ENCODE results near the gene SERPINA3.

Gene SERPINA3

DNA sequence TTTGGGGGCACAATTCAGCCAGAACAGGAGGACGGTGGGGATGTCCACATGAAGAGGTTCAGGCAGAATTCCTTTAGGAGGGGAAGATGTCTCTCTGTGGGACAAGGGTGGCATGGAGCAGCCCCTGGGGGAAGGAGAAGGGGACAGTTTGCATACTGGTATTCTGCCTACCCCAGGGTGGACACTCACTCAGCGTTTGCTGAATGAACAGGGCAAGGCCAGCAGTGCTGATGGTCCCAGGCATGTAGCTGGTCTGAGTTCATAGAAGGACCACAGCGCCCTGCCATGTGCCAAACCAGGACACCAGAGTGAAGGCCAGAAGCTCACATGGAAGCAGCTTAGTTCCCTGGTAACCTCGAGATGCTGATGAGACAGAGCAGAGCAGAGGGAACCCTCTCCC lies 25.6 kb upstream of the SERPINA3 start:
- TF ChIP-seq, protein P1, sequence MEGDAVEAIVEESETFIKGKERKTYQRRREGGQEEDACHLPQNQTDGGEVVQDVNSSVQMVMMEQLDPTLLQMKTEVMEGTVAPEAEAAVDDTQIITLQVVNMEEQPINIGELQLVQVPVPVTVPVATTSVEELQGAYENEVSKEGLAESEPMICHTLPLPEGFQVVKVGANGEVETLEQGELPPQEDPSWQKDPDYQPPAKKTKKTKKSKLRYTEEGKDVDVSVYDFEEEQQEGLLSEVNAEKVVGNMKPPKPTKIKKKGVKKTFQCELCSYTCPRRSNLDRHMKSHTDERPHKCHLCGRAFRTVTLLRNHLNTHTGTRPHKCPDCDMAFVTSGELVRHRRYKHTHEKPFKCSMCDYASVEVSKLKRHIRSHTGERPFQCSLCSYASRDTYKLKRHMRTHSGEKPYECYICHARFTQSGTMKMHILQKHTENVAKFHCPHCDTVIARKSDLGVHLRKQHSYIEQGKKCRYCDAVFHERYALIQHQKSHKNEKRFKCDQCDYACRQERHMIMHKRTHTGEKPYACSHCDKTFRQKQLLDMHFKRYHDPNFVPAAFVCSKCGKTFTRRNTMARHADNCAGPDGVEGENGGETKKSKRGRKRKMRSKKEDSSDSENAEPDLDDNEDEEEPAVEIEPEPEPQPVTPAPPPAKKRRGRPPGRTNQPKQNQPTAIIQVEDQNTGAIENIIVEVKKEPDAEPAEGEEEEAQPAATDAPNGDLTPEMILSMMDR (IDR thresholded peaks at IDR 0.05; ENCODE audit: low read depth, low read length): no peak
- H3K4me3 ChIP-seq (ENCODE audit: low read depth, low read length): no peak overlapping the region

DNA sequence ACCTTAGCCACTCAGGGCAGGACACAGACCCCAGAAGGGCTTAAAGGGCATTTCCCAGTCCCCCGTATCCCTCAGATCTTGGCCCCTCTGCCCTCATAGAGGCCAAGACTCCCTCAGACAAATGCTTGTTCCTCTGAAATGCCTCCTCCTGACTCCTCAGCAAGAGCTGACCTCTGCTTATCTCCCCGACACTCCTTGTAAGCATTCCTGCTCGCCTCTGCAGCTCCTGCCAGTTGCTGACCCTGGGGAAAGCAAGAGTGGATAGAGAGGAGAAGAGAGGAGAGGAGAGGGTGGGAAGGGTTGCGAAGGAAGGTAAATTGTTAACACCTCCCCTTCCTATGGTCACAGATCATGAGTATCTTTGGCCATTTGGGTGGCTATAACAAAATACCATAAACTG lies 23.9 kb upstream of the SERPINA3 start:
- TF ChIP-seq, protein P1 (IDR thresholded peaks at IDR 0.05; ENCODE audit: low read depth, low read length): no peak
- no peak overlapping the region for H3K4me3 ChIP-seq (ENCODE audit: low read depth, low read length)

DNA sequence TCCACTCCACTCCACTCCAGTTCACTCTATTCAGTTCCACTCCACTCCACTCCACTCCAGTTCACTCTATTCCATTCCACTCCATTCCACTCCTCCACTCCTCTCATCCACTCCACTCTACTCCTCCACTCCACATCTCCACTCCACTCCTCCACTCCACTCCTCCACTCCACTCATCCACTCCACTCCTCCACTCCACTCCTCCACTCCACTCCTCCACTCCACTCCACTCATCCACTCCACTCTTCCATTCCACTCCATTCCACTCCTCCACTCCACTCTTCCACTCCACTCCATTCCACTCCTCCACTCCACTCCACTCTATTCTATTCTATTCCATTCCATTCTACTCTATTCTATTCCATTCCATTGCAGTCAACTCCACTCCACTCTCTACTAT lies 21.1 kb upstream of the SERPINA3 start:
- H3K4me3 ChIP-seq (ENCODE audit: low read depth, low read length): no peak overlapping the region
- TF ChIP-seq, protein P1 (IDR thresholded peaks at IDR 0.05; ENCODE audit: low read depth, low read length): no peak

DNA sequence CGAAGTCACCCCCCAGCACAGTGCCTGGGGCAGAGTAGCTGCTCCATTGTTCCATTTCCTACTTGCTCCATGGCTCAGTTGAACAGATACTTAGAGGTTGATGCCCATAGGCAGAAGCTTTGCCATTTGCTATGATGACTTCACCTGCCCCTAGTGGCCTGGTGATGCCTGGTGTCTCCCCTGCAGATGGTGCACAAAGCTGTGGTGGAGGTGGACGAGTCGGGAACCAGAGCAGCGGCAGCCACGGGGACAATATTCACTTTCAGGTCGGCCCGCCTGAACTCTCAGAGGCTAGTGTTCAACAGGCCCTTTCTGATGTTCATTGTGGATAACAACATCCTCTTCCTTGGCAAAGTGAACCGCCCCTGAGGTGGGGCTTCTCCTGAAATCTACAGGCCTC lies 20.3 kb upstream of the SERPINA3 start:
- H3K4me3 ChIP-seq (ENCODE audit: low read depth, low read length): no peak overlapping the region
- TF ChIP-seq, protein P1 (IDR thresholded peaks at IDR 0.05; ENCODE audit: low read depth, low read length): no peak

DNA sequence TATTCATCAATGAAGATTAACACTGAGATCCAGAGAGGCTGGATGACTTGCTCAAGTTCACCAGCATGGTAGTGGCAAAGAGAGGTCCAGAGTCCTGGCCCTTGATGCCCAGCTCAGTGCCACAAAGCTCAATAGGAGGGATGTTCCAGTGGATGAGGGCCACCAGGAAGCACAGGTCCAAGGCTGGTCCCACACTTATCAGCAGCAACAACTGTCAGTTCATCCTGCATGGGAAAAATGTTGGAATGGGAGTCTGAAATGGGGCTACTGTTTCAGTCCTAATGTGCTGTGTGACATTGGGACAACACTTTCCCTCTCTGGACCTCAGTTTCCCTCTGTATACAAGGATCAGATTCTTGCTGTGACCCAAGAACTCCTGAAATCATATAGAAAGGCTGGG lies 19.7 kb upstream of the SERPINA3 start:
- no peak overlapping the region for H3K4me3 ChIP-seq (ENCODE audit: low read depth, low read length)
- TF ChIP-seq, protein P1 (IDR thresholded peaks at IDR 0.05; ENCODE audit: low read depth, low read length): no peak

DNA sequence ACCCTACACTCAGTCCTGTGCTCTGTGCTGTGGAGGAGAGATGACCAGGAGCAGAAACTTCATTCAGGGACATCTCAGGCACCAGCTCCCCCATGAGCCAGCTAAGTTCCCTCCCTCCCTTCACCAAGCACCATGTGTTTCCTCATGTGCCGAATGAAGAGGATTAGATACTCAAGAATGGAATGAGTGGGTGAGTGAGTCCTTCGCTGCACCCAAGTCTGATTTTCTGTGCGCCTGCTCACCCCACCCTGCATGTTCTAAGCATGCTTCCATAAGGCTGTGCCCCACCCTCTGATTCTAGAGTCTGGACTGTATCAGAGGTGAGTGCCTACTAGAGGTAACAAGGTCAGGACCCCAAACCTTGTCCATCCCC lies 18.8 kb upstream of the SERPINA3 start:
- TF ChIP-seq, protein P1 (IDR thresholded peaks at IDR 0.05; ENCODE audit: low read depth, low read length): no peak
- no peak overlapping the region for H3K4me3 ChIP-seq (ENCODE audit: low read depth, low read length)

DNA sequence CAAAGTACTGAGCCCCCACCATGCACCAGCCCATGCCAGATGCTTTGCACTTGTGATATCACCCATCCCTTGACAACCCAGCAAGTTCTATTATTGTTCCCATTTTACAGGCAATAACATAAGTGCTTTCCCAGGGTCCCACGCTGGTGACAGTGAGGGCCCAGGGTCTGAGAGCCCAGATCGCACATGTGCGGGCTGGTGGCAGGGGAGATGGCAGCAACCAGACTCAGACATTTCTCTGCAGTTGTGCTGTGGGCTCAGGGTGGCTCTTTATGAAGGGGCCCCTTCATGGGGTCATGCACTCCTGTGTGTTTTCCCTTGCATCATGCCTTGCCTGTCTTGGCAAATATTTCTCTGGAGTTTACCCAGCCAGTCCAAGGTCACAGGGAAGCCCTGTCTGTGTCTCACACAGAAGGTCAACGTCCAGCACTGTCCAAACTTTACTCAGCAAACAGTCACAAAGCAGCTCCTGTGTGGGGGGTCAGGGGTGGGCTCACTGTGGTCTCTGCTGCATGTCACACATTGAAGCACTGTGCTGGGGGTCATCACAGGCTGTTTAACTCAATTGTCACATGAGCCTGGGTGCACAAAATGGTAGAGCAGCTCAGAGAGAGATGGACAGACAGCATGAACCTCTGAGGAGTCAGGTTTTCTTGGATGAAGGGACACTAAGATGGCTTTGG lies 18.3 kb upstream of the SERPINA3 start:
- TF ChIP-seq, protein P1 (IDR thresholded peaks at IDR 0.05; ENCODE audit: low read depth, low read length): no peak

More for the DNA sequence above, 18.3 kb upstream of the SERPINA3 start:
- no peak overlapping the region for H3K4me3 ChIP-seq (ENCODE audit: low read depth, low read length)
